ENCODE results near the gene CYTH1.

The CYTH1 gene

GRCh38 chr17:78820841-78821240 is 38.8 kb upstream of the CYTH1 start:
- no peak overlapping the region for H3K27ac ChIP-seq (ENCODE audit: extremely low read depth, low read depth, low read length)
- no peaks in the 10 kb centered on the region for H3K9me3 ChIP-seq (ENCODE audit: control insufficient read depth, insufficient read depth, low read depth, low read length)
- peaks cover 58 to 97% of the 10 kb centered on the region in 2 experiments for H3K36me3 ChIP-seq (ENCODE audit: control insufficient read depth in 2 of 2, insufficient read depth in 1 of 2, low read length in 2 of 2)
- no peak for TF ChIP-seq ZSCAN5A (tag by site-specific recombination; IDR thresholded peaks at IDR 0.05)
- TF ChIP-seq ZNF423 (tag by site-specific recombination; IDR thresholded peaks at IDR 0.05), result no peak
- H3K4me3 ChIP-seq (ENCODE audit: low read depth, low read length), result no peak overlapping the region
- POLR2A ChIA-PET, result no interaction called here
- no peaks in the 10 kb centered on the region for H3K4me1 ChIP-seq (ENCODE audit: control insufficient read depth, insufficient read depth, low read length)
- CTCF ChIA-PET, result no interaction called here

GRCh38 chr17:78819806-78820792 is 38.0 kb upstream of the CYTH1 start:
- POLR2A ChIA-PET, result no interaction called here
- Histone ChIP-seq H3K4me3 (ENCODE audit: low read depth, low read length) (no peak overlapping the region), H3K4me1 (ENCODE audit: control insufficient read depth, insufficient read depth, low read length) (no peaks in the 10 kb centered on the region), H3K9me3 (ENCODE audit: control insufficient read depth, insufficient read depth, low read depth, low read length) (no peaks in the 10 kb centered on the region), H3K27ac (ENCODE audit: extremely low read depth, low read depth, low read length) (no peak overlapping the region), H3K36me3 (ENCODE audit: control insufficient read depth in 2 of 2, insufficient read depth in 1 of 2, low read length in 2 of 2) (peaks cover 64 to 97% of the 10 kb centered on the region in 2 experiments)
- CTCF ChIA-PET, result interaction anchor here (0.6 to 1.0 kb wide), 3 partner anchors 7 to 51 kb away, joined by 3 read pairs; no protein-coding TSS in a partner anchor
- TF ChIP-seq MYNN (tag by site-specific recombination; IDR thresholded peaks at IDR 0.05; ENCODE audit: borderline replicate concordance) (no peak), ZNF121 (tag by site-specific recombination; IDR thresholded peaks at IDR 0.05) (peak; percentile 94), ZBTB11 (tag by site-specific recombination; conservative IDR thresholded peaks at IDR 0.05; ENCODE audit: low read depth) (no peak), ZNF16 (tag by site-specific recombination; IDR thresholded peaks at IDR 0.05; ENCODE audit: low read depth) (no peak), ZNF791 (tag by site-specific recombination; IDR thresholded peaks at IDR 0.05) (no peak), ZNF621 (tag by site-specific recombination; IDR thresholded peaks at IDR 0.05) (no peak), WT1 (tag by site-specific recombination; IDR thresholded peaks at IDR 0.05) (no peak), GLIS1 (tag by site-specific recombination; IDR thresholded peaks at IDR 0.05) (no peak)

GRCh38 chr17:78819402-78819801 is 37.3 kb upstream of the CYTH1 start:
- Histone ChIP-seq H3K4me3 (ENCODE audit: low read depth, low read length) (no peak overlapping the region), H3K9me3 (ENCODE audit: control insufficient read depth, insufficient read depth, low read depth, low read length) (no peaks in the 10 kb centered on the region), H3K27ac (ENCODE audit: extremely low read depth, low read depth, low read length) (no peak overlapping the region), H3K36me3 (ENCODE audit: control insufficient read depth in 2 of 2, insufficient read depth in 1 of 2, low read length in 2 of 2) (peaks cover 70 to 97% of the 10 kb centered on the region in 2 experiments), H3K4me1 (ENCODE audit: control insufficient read depth, insufficient read depth, low read length) (no peaks in the 10 kb centered on the region)
- ChIA-PET POLR2A (no interaction called here), CTCF (interaction anchor here (0.6 to 1.2 kb wide), 6 partner anchors 8 to 322 kb away, joined by 3 to 7 read pairs (median 3); no protein-coding TSS in a partner anchor)
- no peak for TF ChIP-seq HOXC10 (CRISPR knock-in tag; IDR thresholded peaks at IDR 0.05)
- TF ChIP-seq ZFHX2 (tag by site-specific recombination; conservative IDR thresholded peaks at IDR 0.05), result no peak
- no peak for TF ChIP-seq ZNF394 (tag by site-specific recombination; IDR thresholded peaks at IDR 0.05; ENCODE audit: borderline replicate concordance)
- TF ChIP-seq KLF17 (tag by site-specific recombination; IDR thresholded peaks at IDR 0.05), result no peak
- no peak for TF ChIP-seq ZNF155 (tag by site-specific recombination; IDR thresholded peaks at IDR 0.05)
- no peak for TF ChIP-seq ZNF701 (tag by site-specific recombination; IDR thresholded peaks at IDR 0.05)

All from HEK293 (cell line).